Measurements from ENCODE around the gene PTH2. TPM values are rescaled to one million over a fixed set of nuclear protein-coding genes. Genes with fewer than 3 reads are reported as not detected.

Gene PTH2
- total and polyA plus RNA-seq, 2 experiments from 2014 or later, result not detected

- Histone ChIP-seq H3K9me2 (replicated peaks; ENCODE audit: insufficient read depth) (no peaks in the 10 kb centered on the region), H3K4me2 (no peak within 1 kb of the TSS), H3K27me3 (no peaks in the 10 kb centered on the region), H3K9me3 (ENCODE audit: low read depth) (no peaks in the 10 kb centered on the region), H3K4me1 (ENCODE audit: insufficient read depth) (no peaks in the 10 kb centered on the region), H3K36me3 (replicated peaks; ENCODE audit: insufficient read depth, low read depth) (no peaks in the 10 kb centered on the region), H3K27ac (no peak within 1 kb of the TSS), H2AFZ (no peak within 1 kb of the TSS), H3K79me2 (no peaks in the 10 kb centered on the region), H4K20me1 (ENCODE audit: insufficient read depth, poor library complexity, severe bottlenecking) (no peaks in the 10 kb centered on the region), H3K4me3 (no peak within 1 kb of the TSS)
- TF ChIP-seq EZH2 (IDR thresholded peaks at IDR 0.05; ENCODE audit: borderline replicate concordance) (no peak), CTCF (IDR thresholded peaks at IDR 0.05; ENCODE audit: poor library complexity) (no peak), EZH2phosphoT487 (IDR thresholded peaks at IDR 0.05; ENCODE audit: low read depth, severe bottlenecking, unreplicated experiment) (no peak)
- WGBS (ENCODE audit: low lambda C conversion rate, missing lambda C conversion rate), result 96% methylated on average over 30 of the region's 40 CpGs
- DNase-seq (ENCODE audit: low spot score), result no peak
Measured at GRCh38 chr19:49387936-49388372, 35.3 kb downstream of the PTH2 start, which contains the start of gene KASH5. TSS of gene KASH5 (plus strand) at chr19:49388249. CDS start at chr19:49390884, 2,635 bp downstream.

- Histone ChIP-seq H3K27me3 (no peaks in the 10 kb centered on the region), H2AFZ (no peak overlapping the region), H3K4me1 (ENCODE audit: insufficient read depth) (no peaks in the 10 kb centered on the region), H3K4me2 (no peak overlapping the region), H3K9me3 (ENCODE audit: low read depth) (no peaks in the 10 kb centered on the region), H3K79me2 (no peaks in the 10 kb centered on the region), H3K9me2 (replicated peaks; ENCODE audit: insufficient read depth) (no peaks in the 10 kb centered on the region), H3K36me3 (replicated peaks; ENCODE audit: insufficient read depth, low read depth) (no peaks in the 10 kb centered on the region), H3K4me3 (no peak overlapping the region), H4K20me1 (ENCODE audit: insufficient read depth, poor library complexity, severe bottlenecking) (no peaks in the 10 kb centered on the region), H3K27ac (no peak overlapping the region)
- no peak for DNase-seq (ENCODE audit: low spot score)
- 97% methylated on average over 1 of the region's 1 CpG for WGBS (ENCODE audit: low lambda C conversion rate, missing lambda C conversion rate)
- TF ChIP-seq CTCF (IDR thresholded peaks at IDR 0.05; ENCODE audit: poor library complexity) (no peak), EZH2 (IDR thresholded peaks at IDR 0.05; ENCODE audit: borderline replicate concordance) (no peak), EZH2phosphoT487 (IDR thresholded peaks at IDR 0.05; ENCODE audit: low read depth, severe bottlenecking, unreplicated experiment) (no peak)
Measured at GRCh38 chr19:49383599-49383998, 39.6 kb downstream of the PTH2 start.

GRCh38 chr19:49382639-49383038, 40.6 kb downstream of the PTH2 start:
- no peak overlapping the region for H3K4me3 ChIP-seq
- 95% methylated on average over 5 of the region's 5 CpGs for WGBS (ENCODE audit: low lambda C conversion rate, missing lambda C conversion rate)
- TF ChIP-seq CTCF (IDR thresholded peaks at IDR 0.05; ENCODE audit: poor library complexity) (no peak), EZH2phosphoT487 (IDR thresholded peaks at IDR 0.05; ENCODE audit: low read depth, severe bottlenecking, unreplicated experiment) (no peak), EZH2 (IDR thresholded peaks at IDR 0.05; ENCODE audit: borderline replicate concordance) (no peak)
- H3K27me3 ChIP-seq, result no peaks in the 10 kb centered on the region
- no peak overlapping the region for H3K4me2 ChIP-seq
- H3K9me3 ChIP-seq (ENCODE audit: low read depth), result no peaks in the 10 kb centered on the region
- no peak overlapping the region for H2AFZ ChIP-seq
- no peaks in the 10 kb centered on the region for H3K4me1 ChIP-seq (ENCODE audit: insufficient read depth)
- no peaks in the 10 kb centered on the region for H4K20me1 ChIP-seq (ENCODE audit: insufficient read depth, poor library complexity, severe bottlenecking)
- no peak for DNase-seq (ENCODE audit: low spot score)
- no peaks in the 10 kb centered on the region for H3K79me2 ChIP-seq
- no peak overlapping the region for H3K27ac ChIP-seq
- H3K9me2 ChIP-seq (replicated peaks; ENCODE audit: insufficient read depth), result no peaks in the 10 kb centered on the region
- no peaks in the 10 kb centered on the region for H3K36me3 ChIP-seq (replicated peaks; ENCODE audit: insufficient read depth, low read depth)

- no peaks in the 10 kb centered on the region for H3K79me2 ChIP-seq
- no peak overlapping the region for H3K4me2 ChIP-seq
- H2AFZ ChIP-seq, result no peak overlapping the region
- no peaks in the 10 kb centered on the region for H4K20me1 ChIP-seq (ENCODE audit: insufficient read depth, poor library complexity, severe bottlenecking)
- no peak overlapping the region for H3K4me3 ChIP-seq
- no peaks in the 10 kb centered on the region for H3K36me3 ChIP-seq (replicated peaks; ENCODE audit: insufficient read depth, low read depth)
- WGBS (ENCODE audit: low lambda C conversion rate, missing lambda C conversion rate), result 89% methylated on average over 3 of the region's 3 CpGs
- no peaks in the 10 kb centered on the region for H3K4me1 ChIP-seq (ENCODE audit: insufficient read depth)
- TF ChIP-seq CTCF (IDR thresholded peaks at IDR 0.05; ENCODE audit: poor library complexity), result no peak
- TF ChIP-seq EZH2 (IDR thresholded peaks at IDR 0.05; ENCODE audit: borderline replicate concordance), result no peak
- TF ChIP-seq EZH2phosphoT487 (IDR thresholded peaks at IDR 0.05; ENCODE audit: low read depth, severe bottlenecking, unreplicated experiment), result no peak
- no peaks in the 10 kb centered on the region for H3K9me3 ChIP-seq (ENCODE audit: low read depth)
- DNase-seq (ENCODE audit: low spot score), result no peak
- H3K27me3 ChIP-seq, result no peaks in the 10 kb centered on the region
- no peak overlapping the region for H3K27ac ChIP-seq
- no peaks in the 10 kb centered on the region for H3K9me2 ChIP-seq (replicated peaks; ENCODE audit: insufficient read depth)
Measured at GRCh38 chr19:49380391-49380790, 42.9 kb downstream of the PTH2 start.
